Lower leg skin (tissue), 4 donors: Measurements from ENCODE around the gene AKNAD1. TPM values are rescaled to one million over a fixed set of nuclear protein-coding genes. Genes with fewer than 3 reads are reported as not detected.
"Not testable (repeated sequence)": the region's sequence is repeated elsewhere in the genome, so short reads cannot be mapped to it uniquely, and the experiment has no call there.

Experiments
- DNase-seq, 2 donors: peaks; one replicate each; pipeline ENCODE4 v3.0.0-alpha.2; 2019; ENCODE audit warnings: low spot score in 2 of 2
- H3K4me3 ChIP-seq: fragments of 200-600 bp; sonication (generic); 2 replicates; pipeline ENCODE4 v1.5.1; 2017; ENCODE audit warnings: mild to moderate bottlenecking, low read depth; ENCODE audit not compliant: poor library complexity, severe bottlenecking
- POLR2A ChIP-seq, 2 donors: fragments of 450-650 bp; IDR thresholded peaks; one replicate each; pipeline ENCODE4 v1.6.1; 2016 to 2017; ENCODE audit warnings: antibody characterized with exemption in 2 of 2, mild to moderate bottlenecking in 1 of 2, moderate library complexity in 1 of 2
- WGBS, 2 donors: methylation state at CpG; one replicate each; pipeline ENCODE4 v1.1.5; 2018; 5-methylcytosine and 5-hydroxymethylcytosine counted together
- intact Hi-C: fragments of 100-400 bp; cut with DNase I; formaldehyde crosslinking; loops from one replicate; pipeline ENCODE4 v1.15.0; 2023; ENCODE audit warnings: low total_unique reads
- total RNA-seq, 4 donors: library from RNA; depleted of rRNA; stranded (reverse); fragments of >200 nt; gene quantifications; one replicate each; pipeline ENCODE4 v1.1.0, GENCODE V29; 2016
- TF ChIP-seq, protein P1 (sequence below), 3 donors: fragments of 450-650 bp; IDR thresholded peaks; one replicate each; pipeline ENCODE4 v1.5.1; 2016; ENCODE audit warnings: antibody characterized with exemption in 3 of 3, mild to moderate bottlenecking in 3 of 3, moderate library complexity in 2 of 3

AKNAD1 gene
- total RNA-seq, 4 donors from 2014 or later: 2.8 to 5.5 (median 3.5) TPM

DNA sequence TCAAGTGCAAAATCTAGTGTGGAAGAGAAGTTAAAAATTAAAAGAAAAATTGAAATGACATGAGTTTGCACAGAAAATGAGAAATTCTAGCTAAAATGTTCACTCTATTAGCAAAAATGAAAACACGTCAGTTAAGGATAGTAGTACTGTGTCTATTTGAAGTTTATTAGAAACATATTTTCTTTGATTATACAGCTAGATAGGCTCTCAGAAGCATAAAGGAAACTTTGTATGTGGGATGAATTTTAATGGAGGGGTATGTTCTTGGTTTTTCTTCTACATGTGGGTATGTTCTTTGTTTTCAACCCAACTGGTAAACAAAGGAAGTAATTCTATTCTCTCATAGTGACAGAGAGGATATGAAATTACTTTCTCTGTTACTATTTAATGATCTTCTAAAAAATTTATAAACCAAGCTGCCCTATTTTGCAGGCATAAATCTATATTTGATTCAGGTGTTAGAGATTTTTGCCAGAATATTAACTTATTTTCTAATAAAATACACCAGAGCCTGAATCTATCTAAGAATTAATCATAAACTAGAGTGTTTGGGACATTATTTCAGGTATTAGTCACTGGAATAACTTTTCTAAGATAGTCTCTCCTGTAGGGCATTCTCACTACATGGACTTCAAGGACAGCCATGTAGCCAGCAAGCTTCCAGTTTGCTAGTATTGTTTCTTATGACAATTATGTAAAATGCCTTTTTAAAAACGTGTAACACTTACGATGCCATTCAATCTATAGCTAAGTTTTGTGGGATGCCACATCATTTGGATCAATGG, 35.7 kb upstream of the AKNAD1 start:
- TF ChIP-seq POLR2A (IDR thresholded peaks at IDR 0.05): no peak
- TF ChIP-seq, protein P1, sequence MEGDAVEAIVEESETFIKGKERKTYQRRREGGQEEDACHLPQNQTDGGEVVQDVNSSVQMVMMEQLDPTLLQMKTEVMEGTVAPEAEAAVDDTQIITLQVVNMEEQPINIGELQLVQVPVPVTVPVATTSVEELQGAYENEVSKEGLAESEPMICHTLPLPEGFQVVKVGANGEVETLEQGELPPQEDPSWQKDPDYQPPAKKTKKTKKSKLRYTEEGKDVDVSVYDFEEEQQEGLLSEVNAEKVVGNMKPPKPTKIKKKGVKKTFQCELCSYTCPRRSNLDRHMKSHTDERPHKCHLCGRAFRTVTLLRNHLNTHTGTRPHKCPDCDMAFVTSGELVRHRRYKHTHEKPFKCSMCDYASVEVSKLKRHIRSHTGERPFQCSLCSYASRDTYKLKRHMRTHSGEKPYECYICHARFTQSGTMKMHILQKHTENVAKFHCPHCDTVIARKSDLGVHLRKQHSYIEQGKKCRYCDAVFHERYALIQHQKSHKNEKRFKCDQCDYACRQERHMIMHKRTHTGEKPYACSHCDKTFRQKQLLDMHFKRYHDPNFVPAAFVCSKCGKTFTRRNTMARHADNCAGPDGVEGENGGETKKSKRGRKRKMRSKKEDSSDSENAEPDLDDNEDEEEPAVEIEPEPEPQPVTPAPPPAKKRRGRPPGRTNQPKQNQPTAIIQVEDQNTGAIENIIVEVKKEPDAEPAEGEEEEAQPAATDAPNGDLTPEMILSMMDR (IDR thresholded peaks at IDR 0.05): no peak
- intact Hi-C loops: loop anchor here (5.0 kb wide), 1 partner anchor 65 kb away; no protein-coding TSS in a partner anchor
- no peak overlapping the region for H3K4me3 ChIP-seq
- no peak for DNase-seq
- 65 to 68% methylated on average over 3 of the region's 3 CpGs for WGBS, 2 donors

DNA sequence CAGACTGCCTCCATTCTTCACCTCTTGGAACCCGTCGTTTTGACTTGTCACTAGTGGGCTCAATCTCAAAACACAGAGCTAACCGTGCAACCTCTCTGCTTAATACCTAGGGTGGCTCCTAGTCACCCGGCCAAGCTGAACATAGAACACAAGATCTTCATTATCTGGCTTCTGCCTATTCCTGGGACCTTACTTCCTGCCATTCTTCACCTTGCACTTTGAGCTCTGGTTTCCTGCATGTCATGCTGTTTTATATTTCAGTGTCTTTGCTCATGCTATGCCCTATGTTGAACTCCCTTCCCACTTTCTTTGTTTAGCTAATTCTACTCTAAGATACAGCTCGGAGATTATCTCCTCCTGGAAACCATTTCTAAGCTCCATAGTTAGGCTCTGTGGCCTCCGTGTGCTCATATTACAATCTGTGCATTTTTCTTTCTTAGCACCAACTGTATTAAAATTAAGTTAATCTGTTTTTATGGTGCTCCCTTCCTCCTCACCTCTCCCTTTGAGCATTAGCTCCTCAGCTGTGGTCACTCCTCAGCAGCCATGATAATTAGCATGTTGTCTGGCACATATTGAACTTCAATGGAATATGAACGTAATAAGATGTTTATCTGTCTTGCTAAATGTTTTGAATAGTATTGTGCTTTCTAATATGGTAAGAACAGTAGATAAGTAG, 33.0 kb upstream of the AKNAD1 start:
- no peak overlapping the region for H3K4me3 ChIP-seq
- DNase-seq: no peak
- 56 to 59% methylated on average over 7 of the region's 7 CpGs for WGBS, 2 donors
- intact Hi-C loops: loop anchor here (5.0 kb wide), 1 partner anchor 63 kb away; no protein-coding TSS in a partner anchor
- TF ChIP-seq, protein P1 (IDR thresholded peaks at IDR 0.05): no peak
- TF ChIP-seq POLR2A (IDR thresholded peaks at IDR 0.05): no peak

DNA sequence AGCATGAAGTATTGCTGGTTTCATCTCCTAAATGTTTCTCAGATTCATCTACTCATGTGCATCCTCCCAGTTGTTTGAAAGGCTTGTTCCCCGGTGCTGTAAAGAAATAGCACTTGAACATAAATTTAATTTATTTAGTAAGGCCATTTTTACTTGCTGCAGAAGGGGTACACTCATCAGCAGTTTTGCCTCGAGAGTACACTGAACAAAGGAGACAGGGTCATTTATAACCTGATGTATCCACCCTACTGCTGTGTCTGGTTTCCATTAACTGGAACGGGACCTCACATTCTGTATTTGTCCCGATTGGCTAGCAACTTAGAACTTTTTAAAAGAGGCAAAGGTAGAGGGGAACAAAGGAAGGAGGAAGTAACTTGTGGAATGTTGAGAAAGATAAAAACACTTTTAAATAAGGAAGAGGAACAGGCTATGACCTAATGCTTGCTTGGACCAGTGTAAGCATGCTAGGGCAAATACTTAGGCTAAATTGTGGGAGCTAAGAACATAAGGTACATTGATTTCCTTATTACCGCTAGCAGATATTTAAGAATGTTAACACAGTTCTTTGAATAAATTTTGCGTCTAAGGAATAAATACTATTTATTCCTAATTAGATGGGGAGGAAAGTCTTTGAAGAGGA, 32.2 kb upstream of the AKNAD1 start:
- DNase-seq, intact Hi-C loops, H3K4me3 ChIP-seq: not testable (repeated sequence)
- 35 to 37% methylated on average over 6 of the region's 6 CpGs for WGBS, 2 donors

DNA sequence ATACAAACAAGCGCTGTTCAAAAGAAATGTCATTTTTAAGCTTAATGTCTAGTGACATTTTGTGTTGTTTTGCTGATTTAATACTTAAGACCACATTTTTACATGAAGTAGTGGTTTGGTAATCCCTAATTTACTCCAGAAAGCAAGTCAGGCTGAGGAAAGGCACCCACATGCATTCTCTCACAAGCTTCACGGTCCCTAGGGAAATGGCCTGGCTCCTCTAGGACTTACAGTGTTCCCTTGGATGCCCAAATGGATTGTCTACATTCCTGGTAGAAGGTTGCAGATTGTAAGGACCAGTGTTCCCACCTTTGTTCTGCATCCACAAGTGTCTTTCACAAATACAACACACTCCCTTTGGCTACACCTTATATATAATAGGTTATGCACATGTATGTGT, 29.4 kb upstream of the AKNAD1 start:
- TF ChIP-seq POLR2A (IDR thresholded peaks at IDR 0.05): no peak
- TF ChIP-seq, protein P1 (IDR thresholded peaks at IDR 0.05): no peak
- 81 to 86% methylated on average over 2 of the region's 2 CpGs for WGBS, 2 donors
- no peak for DNase-seq
- no peak overlapping the region for H3K4me3 ChIP-seq
- intact Hi-C loops: no loop called here

DNA sequence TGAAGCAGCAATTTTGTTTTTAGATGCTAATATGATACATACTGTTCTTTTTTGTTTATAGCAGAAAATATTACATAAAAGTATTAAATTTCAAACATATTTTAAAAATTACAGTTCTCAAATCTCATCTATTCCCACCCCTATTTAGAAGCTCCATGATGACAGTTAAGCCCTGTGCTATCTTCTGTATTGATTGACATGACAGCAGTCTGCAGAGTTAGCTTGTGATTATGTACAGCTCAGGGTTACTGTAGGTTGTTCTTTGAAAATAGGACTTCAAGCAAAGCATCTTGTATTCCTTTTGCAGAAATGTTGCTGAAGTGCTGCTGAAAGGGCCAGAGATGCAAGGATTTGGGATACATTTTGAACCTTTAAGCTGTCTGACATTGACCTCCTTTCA, 28.1 kb upstream of the AKNAD1 start:
- intact Hi-C loops: no loop called here
- H3K4me3 ChIP-seq: no peak overlapping the region
- no peak for TF ChIP-seq POLR2A (IDR thresholded peaks at IDR 0.05)
- TF ChIP-seq, protein P1 (IDR thresholded peaks at IDR 0.05): no peak
- no peak for DNase-seq

DNA sequence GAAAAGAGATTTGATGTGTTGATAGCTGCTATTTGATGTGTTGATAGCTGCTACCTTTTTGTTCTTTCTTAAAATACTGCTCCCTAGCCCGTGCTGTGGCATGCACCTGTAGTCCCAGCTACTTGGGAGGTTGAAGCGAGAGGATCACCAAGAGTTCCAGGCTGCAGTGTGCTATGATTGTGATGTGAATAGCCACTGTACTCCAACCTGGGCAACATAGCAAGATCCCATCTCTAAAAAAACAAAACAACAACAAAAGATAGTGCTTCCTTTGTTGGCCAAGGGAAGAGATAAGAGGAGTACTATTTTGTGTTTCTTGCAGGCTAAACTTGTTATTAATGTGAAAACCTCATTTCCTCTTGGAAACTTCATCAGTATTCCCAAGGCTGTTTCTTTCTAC, 25.9 kb upstream of the AKNAD1 start:
- TF ChIP-seq, protein P1 (IDR thresholded peaks at IDR 0.05): no peak
- no peak for TF ChIP-seq POLR2A (IDR thresholded peaks at IDR 0.05)
- WGBS, 2 donors: 74 to 89% methylated on average over 2 of the region's 2 CpGs
- intact Hi-C loops: no loop called here
- DNase-seq: no peak
- H3K4me3 ChIP-seq: no peak overlapping the region
